Measurements from ENCODE around the gene DNAJC1. TPM values are rescaled to one million over a fixed set of nuclear protein-coding genes. Genes with fewer than 3 reads are reported as not detected.

Gene DNAJC1
- total and polyA plus RNA-seq, 2 of the 8 experiments (the other 6 are each of a cell fraction or from before 2014, with no cell fraction given), result 6.8 to 14.8 TPM

DNA sequence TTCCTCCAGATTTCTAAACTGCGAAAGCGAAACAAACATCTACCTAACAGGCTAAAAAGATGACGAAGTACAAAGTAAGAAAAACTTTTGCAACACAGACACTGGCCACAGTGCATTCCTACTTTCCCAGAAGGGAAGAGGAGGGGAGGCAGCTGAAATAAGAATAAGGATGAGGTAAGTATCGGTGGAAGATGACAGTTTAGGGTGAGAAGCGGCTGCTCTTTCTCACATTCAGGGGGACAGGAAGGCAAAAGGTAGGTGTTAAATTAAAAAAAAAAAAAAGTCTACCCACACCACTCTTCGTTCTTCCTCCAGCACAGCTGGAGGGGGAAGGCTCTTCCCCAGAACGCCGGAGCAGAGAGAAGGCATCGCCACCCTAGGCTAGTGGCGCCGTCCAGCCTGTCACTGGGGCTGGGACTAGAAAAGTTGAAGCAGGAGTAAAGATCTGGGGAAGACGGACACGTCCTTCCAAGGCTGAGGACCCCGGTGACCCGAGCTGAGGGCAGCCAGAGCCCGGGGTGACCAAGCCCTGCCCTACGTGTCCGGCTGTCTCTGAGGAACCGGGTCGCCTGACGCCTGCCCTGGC, 846 bp downstream of the DNAJC1 start:
- 4% methylated on average over 17 of the region's 21 CpGs; no CpG with 5 or more reads in 1 of the 2 experiments for WGBS, 2 experiments (ENCODE audit: extremely low coverage in 1 of 2, insufficient coverage in 1 of 2, insufficient read length in 1 of 2, insufficient replicate concordance in 2 of 2, low coverage in 1 of 2, low lambda C conversion rate in 2 of 2, missing lambda C conversion rate in 1 of 2)
- TF ChIP-seq SUZ12 (IDR thresholded peaks at IDR 0.05; ENCODE audit: low read length) (0 out of 2 replicates have a peak, but pooled peaks have one; percentile 5), TEAD4 (IDR thresholded peaks at IDR 0.05; ENCODE audit: low read depth, low read length) (no peak), SAP30 (IDR thresholded peaks at IDR 0.05; ENCODE audit: insufficient read depth, insufficient replicate concordance, low read length) (peak; percentile 46), JUN (IDR thresholded peaks at IDR 0.05; ENCODE audit: low read depth, low read length) (no peak)
- peaks cover 0 to 4% (median 0%) of the 10 kb centered on the region in 4 experiments; a peak in 2 of 7 replicates for H3K27me3 ChIP-seq (replicated peaks in 1 of 4; ENCODE audit: control insufficient read depth in 3 of 4, extremely low read depth in 1 of 4, insufficient read depth in 3 of 4, low read length in 3 of 4)
- no peak overlapping the region for H2BK20ac ChIP-seq (ENCODE audit: low read length)
- no peak overlapping the region for H2BK15ac ChIP-seq (ENCODE audit: low read length)
- ChIA-PET POLR2A (ENCODE audit: partially characterized antibody) (interaction anchor here (1.5 to 1.8 kb wide), 2 partner anchors 9 to 314 kb away, joined by 3 to 8 read pairs; partner anchors contain the start of gene COMMD3), CTCF (ENCODE audit: partially characterized antibody) (interaction anchor here (0.6 to 4.7 kb wide), 7 partner anchors 10 to 985 kb away, joined by 3 to 32 read pairs (median 4); no protein-coding TSS in a partner anchor)
- peaks cover 0 to 3% (median 1%) of the 10 kb centered on the region in 4 experiments; a peak in 2 of 7 replicates for H3K4me1 ChIP-seq (replicated peaks in 1 of 4; ENCODE audit: control insufficient read depth in 3 of 4, insufficient read depth in 4 of 4, low read length in 3 of 4)
- no peak overlapping the region for H3K14ac ChIP-seq (ENCODE audit: insufficient read length)
- H3K9ac ChIP-seq (replicated peaks in 1 of 4; ENCODE audit: extremely low read depth in 1 of 4, low read depth in 3 of 4, low read length in 3 of 4), result peak overlapping the region; percentile 31 to 82 (median 62)
- no peak overlapping the region for H2AK5ac ChIP-seq (ENCODE audit: low read depth, low read length)
- H3K36me3 ChIP-seq (ENCODE audit: control insufficient read depth in 2 of 4, insufficient read depth in 4 of 4, low read length in 3 of 4), result no peaks in the 10 kb centered on the region
- H2AFZ ChIP-seq (ENCODE audit: low read length), result 0 out of 2 replicates have a peak overlapping the region, but pooled peaks have one; percentile 15
- no peak overlapping the region for H2BK12ac ChIP-seq (ENCODE audit: low read depth, low read length)
- H2BK5ac ChIP-seq (ENCODE audit: low read depth, low read length), result no peak overlapping the region; the same call in 1 of the 2 replicates
- no peak overlapping the region for H3K23ac ChIP-seq (ENCODE audit: insufficient read length)
- H3K23me2 ChIP-seq (ENCODE audit: low read depth, low read length), result peaks cover 12% of the 10 kb centered on the region
- H3K4me2 ChIP-seq (ENCODE audit: insufficient read depth in 1 of 2, low read depth in 2 of 2, low read length in 2 of 2), result peak overlapping the region; percentile 88 to 97
- H4K91ac ChIP-seq (replicated peaks; ENCODE audit: insufficient read length, low read length), result no peak overlapping the region
- DNase-seq (ENCODE audit: low read depth in 1 of 2, low spot score in 2 of 2), result no peak
- H3K79me2 ChIP-seq (ENCODE audit: control insufficient read depth in 1 of 2, insufficient read depth in 2 of 2, low read length in 2 of 2), result peaks cover 0 to 11% of the 10 kb centered on the region in 2 experiments; a peak in 1 of 4 replicates
- no peaks in the 10 kb centered on the region for H3K79me1 ChIP-seq (ENCODE audit: low read depth, low read length)
- H3K27ac ChIP-seq (ENCODE audit: low read depth, low read length), result no peak overlapping the region
- no peak overlapping the region for H2BK120ac ChIP-seq (replicated peaks; ENCODE audit: low read depth, low read length)
- no peak overlapping the region for H3K56ac ChIP-seq (replicated peaks; ENCODE audit: insufficient read length, low read depth, low read length)
- peaks cover 0 to 2% of the 10 kb centered on the region in 2 experiments for H4K20me1 ChIP-seq (replicated peaks in 1 of 2; ENCODE audit: control insufficient read depth in 1 of 2, insufficient read depth in 2 of 2, low read length in 2 of 2)
- H3K9me3 ChIP-seq (ENCODE audit: insufficient read depth in 2 of 2, low read depth in 1 of 2, low read length in 1 of 2), result no peaks in the 10 kb centered on the region; a peak in 1 of 4 replicates
- H3K18ac ChIP-seq (ENCODE audit: extremely low read depth, low read length), result no peak overlapping the region; the same call in 1 of the 2 replicates
- no peak overlapping the region for H3K4ac ChIP-seq (replicated peaks; ENCODE audit: insufficient read length, low read depth, low read length)
- H4K8ac ChIP-seq (ENCODE audit: extremely low read depth, insufficient read depth, low read length), result peak overlapping the region; percentile 9; the same call in 1 of the 2 replicates
- no peak overlapping the region for H4K5ac ChIP-seq (ENCODE audit: insufficient read length, low read depth, low read length)
- peak; percentile 69 for FAIRE-seq
- H3K4me3 ChIP-seq (ENCODE audit: extremely low read depth in 1 of 4, insufficient read depth in 2 of 4, low read depth in 3 of 4, low read length in 4 of 4), result peak overlapping the region; percentile 56 to 85 (median 83)
